ENCODE results near the gene SEMG2. TPM values are rescaled to one million over a fixed set of nuclear protein-coding genes. Genes with fewer than 3 reads are reported as not detected.

SEMG2 gene
- total RNA-seq, 4 donors from 2014 or later: 0.25 TPM; not detected in 3

- no peak for DNase-seq (ENCODE audit: low spot score in 2 of 2)
- 83% methylated on average over 3 of the region's 3 CpGs for WGBS
- Histone ChIP-seq H3K4me1 (no peaks in the 10 kb centered on the region), H3K9me3 (no peaks in the 10 kb centered on the region), H3K36me3 (no peaks in the 10 kb centered on the region), H3K27me3 (no peaks in the 10 kb centered on the region), H3K4me3 (no peak overlapping the region), H3K27ac (no peak overlapping the region)
- TF ChIP-seq, protein P1, sequence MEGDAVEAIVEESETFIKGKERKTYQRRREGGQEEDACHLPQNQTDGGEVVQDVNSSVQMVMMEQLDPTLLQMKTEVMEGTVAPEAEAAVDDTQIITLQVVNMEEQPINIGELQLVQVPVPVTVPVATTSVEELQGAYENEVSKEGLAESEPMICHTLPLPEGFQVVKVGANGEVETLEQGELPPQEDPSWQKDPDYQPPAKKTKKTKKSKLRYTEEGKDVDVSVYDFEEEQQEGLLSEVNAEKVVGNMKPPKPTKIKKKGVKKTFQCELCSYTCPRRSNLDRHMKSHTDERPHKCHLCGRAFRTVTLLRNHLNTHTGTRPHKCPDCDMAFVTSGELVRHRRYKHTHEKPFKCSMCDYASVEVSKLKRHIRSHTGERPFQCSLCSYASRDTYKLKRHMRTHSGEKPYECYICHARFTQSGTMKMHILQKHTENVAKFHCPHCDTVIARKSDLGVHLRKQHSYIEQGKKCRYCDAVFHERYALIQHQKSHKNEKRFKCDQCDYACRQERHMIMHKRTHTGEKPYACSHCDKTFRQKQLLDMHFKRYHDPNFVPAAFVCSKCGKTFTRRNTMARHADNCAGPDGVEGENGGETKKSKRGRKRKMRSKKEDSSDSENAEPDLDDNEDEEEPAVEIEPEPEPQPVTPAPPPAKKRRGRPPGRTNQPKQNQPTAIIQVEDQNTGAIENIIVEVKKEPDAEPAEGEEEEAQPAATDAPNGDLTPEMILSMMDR (IDR thresholded peaks at IDR 0.05): no peak
- TF ChIP-seq EP300 (IDR thresholded peaks at IDR 0.05): no peak
- no peak for TF ChIP-seq POLR2A (IDR thresholded peaks at IDR 0.05)
- TF ChIP-seq POLR2AphosphoS5 (IDR thresholded peaks at IDR 0.05): no peak
These were observed 29.2 kb upstream of the SEMG2 start for GRCh38 chr20:45191926-45192325.

GRCh38 chr20:45193331-45193730, 27.8 kb upstream of the SEMG2 start:
- no peak overlapping the region for H3K27ac ChIP-seq
- TF ChIP-seq POLR2A (IDR thresholded peaks at IDR 0.05): no peak
- TF ChIP-seq, protein P1 (IDR thresholded peaks at IDR 0.05): no peak
- no peak for TF ChIP-seq EP300 (IDR thresholded peaks at IDR 0.05)
- TF ChIP-seq POLR2AphosphoS5 (IDR thresholded peaks at IDR 0.05): no peak
- H3K4me1 ChIP-seq: no peaks in the 10 kb centered on the region
- H3K27me3 ChIP-seq: no peaks in the 10 kb centered on the region
- WGBS: 87% methylated on average over 2 of the region's 2 CpGs
- H3K36me3 ChIP-seq: no peaks in the 10 kb centered on the region
- H3K9me3 ChIP-seq: no peaks in the 10 kb centered on the region
- DNase-seq (ENCODE audit: low spot score in 2 of 2): no peak
- H3K4me3 ChIP-seq: no peak overlapping the region

DNA sequence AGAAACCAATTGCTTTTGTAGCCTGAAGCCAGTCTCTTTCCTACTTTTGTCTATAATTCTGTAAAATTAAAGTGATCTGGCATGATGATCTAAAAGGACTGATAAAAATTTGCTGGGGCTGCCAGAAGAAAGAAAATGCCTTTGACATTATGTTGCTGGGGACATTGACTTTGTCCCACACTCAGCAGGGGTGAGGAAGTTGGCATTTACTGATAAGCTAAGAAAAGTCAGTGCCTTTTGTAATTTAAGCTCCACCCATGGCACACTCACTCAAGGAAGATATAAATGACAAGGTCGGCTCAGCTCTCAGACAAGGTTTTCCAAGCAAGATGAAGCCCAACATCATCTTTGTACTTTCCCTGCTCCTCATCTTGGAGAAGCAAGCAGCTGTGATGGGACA, 14.4 kb upstream of the SEMG2 start, which contains the start of gene SEMG1:
SEMG1 (plus strand) TSS at position 309 of the 400 bp plus-strand sequence; CDS start at position 330, 21 bp downstream.
- TF ChIP-seq, protein P1 (IDR thresholded peaks at IDR 0.05): no peak
- no peak for TF ChIP-seq POLR2AphosphoS5 (IDR thresholded peaks at IDR 0.05)
- no peak for TF ChIP-seq EP300 (IDR thresholded peaks at IDR 0.05)
- no peak for TF ChIP-seq POLR2A (IDR thresholded peaks at IDR 0.05)
- Histone ChIP-seq H3K4me3 (no peak within 1 kb of the TSS), H3K36me3 (no peaks in the 10 kb centered on the region), H3K4me1 (no peaks in the 10 kb centered on the region), H3K27me3 (peaks cover 7% of the 10 kb centered on the region), H3K27ac (no peak within 1 kb of the TSS), H3K9me3 (no peaks in the 10 kb centered on the region)
- DNase-seq (ENCODE audit: low spot score in 2 of 2): no peak
- WGBS: 39% methylated on average over 1 of the region's 1 CpG

GRCh38 chr20:45209924-45210323, 11.2 kb upstream of the SEMG2 start:
- Histone ChIP-seq H3K27ac (no peak overlapping the region), H3K4me3 (no peak overlapping the region), H3K4me1 (no peaks in the 10 kb centered on the region), H3K27me3 (peaks cover 7% of the 10 kb centered on the region), H3K36me3 (no peaks in the 10 kb centered on the region), H3K9me3 (no peaks in the 10 kb centered on the region)
- no peak for TF ChIP-seq EP300 (IDR thresholded peaks at IDR 0.05)
- TF ChIP-seq POLR2AphosphoS5 (IDR thresholded peaks at IDR 0.05): no peak
- TF ChIP-seq, protein P1 (IDR thresholded peaks at IDR 0.05): no peak
- no peak for TF ChIP-seq POLR2A (IDR thresholded peaks at IDR 0.05)
- WGBS: 100% methylated on average over 1 of the region's 1 CpG
- DNase-seq (ENCODE audit: low spot score in 2 of 2): no peak

DNA sequence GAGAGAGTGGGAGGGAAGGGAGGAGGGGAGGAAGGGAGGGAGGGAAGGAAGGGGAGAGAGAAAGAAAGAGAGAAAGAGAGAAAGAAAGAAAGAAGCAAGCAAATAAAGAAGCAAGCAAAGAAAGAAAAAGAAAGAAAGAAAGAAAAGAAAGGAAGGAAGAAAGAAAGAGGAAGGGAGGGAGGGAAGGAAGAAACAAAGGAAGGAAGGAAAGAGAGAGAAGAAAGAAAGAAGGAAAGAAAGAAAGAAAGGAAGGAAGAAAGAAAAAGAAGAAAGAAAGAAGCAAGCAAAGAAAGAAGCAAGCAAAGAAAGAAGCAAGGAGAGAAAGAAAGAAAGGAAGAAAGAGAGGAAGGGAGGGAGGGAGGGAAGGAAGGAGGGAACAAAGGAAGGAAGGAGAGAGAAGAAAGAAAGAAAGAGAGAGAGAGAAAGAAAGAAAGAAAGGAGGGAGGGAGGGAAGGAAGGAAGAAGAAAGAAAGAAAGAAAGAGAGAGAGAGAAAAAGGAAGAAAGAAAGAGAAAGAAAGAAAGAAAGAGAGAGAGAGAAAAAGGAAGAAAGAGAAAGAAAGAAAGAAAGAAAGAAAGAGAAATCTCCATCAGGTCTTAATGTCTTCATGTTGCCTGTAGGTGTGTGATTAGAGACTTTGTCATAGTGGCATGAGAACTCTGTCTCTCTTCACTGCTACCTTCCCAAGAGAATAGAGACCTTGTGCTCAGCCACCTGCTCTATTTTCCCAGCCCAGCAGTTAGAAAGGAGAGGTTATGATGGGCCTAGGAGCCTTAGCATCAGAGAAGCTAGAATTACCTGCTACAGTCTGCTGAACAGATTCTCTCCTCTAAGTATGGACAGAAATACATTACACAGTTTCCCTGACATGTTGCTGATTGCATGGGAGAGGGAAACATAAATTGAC, 9.4 kb upstream of the SEMG2 start:
- H3K9me3 ChIP-seq: no peaks in the 10 kb centered on the region
- no peak overlapping the region for H3K4me3 ChIP-seq
- no peaks in the 10 kb centered on the region for H3K36me3 ChIP-seq
- DNase-seq (ENCODE audit: low spot score in 2 of 2): no peak
- H3K4me1 ChIP-seq: no peaks in the 10 kb centered on the region
- H3K27me3 ChIP-seq: peaks cover 3% of the 10 kb centered on the region
- no peak for TF ChIP-seq POLR2A (IDR thresholded peaks at IDR 0.05)
- no peak for TF ChIP-seq POLR2AphosphoS5 (IDR thresholded peaks at IDR 0.05)
- no peak for TF ChIP-seq EP300 (IDR thresholded peaks at IDR 0.05)
- no peak overlapping the region for H3K27ac ChIP-seq
